Measurements from ENCODE around the gene BORCS6.

The BORCS6 gene

DNA sequence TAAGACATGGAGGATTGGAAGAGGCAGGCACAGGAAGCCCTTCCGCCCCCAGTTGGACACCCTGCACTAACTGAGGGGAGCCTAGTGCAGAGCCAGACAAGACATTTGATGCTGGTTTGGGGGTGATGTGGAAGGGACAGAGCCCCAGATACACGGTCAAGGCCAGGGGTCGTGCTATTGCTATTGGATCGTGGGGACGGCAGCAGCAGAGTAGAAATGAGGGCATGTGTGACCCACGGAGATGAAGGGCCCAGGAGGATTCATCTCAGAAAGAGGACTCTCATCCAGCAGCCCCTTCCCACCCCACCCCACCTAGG lies 25.2 kb downstream of the BORCS6 start:
- H3K4me3 ChIP-seq (ENCODE audit: low read depth, low read length) = no peak overlapping the region
- no peak for TF ChIP-seq CTCF (conservative IDR thresholded peaks at IDR 0.05; ENCODE audit: low read depth, low read length)
- DNase-seq (ENCODE audit: low read depth) = no peak

DNA sequence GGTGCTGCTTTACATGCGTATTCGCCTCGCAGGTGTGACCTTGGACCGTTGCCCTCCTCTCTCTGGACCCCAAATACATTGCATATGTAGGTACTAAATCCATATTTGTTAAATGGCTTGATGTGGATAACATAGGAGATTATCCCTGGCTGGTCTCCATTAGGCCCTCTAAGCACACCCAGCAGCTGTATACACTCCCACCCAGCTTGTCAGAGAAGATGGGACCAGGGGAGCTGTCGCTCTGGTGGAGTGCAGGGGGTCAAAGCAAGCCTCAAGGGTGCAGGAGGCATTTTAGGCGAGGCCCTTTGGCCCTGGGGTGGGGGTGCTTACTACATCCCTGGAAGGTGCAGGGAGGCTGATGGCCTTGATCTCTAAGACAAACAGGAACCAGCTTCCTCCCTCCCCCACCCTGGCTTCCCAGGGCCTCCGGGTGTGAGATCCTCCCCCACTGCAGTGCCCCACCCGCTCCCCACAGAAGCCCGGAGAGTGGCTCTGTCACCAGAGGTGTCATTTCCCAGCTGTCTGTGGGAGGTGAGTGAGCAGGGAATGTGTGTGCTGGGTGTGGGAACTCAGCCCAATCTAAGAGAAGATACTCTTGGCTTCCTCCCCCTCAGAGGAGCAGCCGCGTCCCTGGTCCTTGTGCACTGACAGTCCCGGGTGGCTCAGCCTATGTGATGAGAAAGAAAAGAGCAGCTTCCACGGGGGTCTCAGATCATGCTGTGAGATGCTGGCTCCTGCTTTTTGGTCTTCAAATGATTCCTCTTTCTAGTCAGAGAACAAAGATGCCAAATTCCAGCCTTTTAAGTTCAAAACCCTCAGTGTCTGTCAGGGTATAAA lies 25.8 kb downstream of the BORCS6 start:
- no peak for DNase-seq (ENCODE audit: low read depth)
- no peak overlapping the region for H3K4me3 ChIP-seq (ENCODE audit: low read depth, low read length)
- TF ChIP-seq CTCF (conservative IDR thresholded peaks at IDR 0.05; ENCODE audit: low read depth, low read length) = no peak

DNA sequence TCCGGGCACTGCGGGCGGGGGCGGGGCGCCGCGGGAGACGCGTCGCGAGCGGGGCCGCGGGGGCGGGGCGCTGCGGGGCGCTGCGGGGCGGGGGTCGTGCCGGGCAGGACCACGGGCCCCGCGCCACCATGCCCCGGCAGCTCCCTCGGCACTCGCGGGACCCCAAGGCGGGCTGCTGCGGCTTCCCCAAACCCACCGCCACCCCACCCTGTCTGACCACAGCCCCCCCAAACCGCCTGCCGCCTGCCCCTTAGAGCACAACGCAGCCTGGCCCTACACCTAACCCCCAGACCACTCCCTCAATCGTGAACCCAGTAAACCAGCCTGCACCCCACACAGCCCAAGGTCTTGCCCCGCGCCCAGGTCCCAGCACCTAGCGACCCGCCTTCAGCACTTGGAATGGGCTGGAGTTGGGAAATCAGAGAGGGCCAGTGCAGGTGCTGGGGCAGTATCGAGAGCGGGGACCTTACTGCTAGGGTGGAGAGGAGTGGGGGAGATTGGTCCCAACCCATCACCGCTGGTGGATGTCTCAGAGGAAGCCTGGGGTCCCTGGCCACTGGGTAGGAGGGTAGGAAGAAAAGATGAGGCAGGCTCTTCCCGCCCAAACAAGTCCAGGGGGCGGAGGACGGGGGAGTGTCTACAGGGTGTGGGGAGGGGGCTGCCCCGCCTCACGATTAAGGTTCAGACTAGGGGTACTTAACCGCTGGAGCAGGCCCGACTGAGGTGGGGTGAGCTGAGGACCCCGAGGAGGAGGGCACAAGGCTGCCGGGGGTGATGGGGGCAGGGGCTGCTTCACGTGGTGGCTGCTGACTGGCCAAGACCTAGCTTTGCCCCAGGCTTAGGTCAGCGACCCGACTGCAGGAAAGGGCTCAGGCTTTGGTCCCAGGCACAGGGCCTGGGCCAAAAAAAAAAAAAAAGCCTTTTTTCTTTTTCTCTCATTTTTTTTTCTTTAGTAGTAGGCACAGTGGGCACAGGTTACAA lies 26.7 kb downstream of the BORCS6 start:
- H3K4me3 ChIP-seq (ENCODE audit: low read depth, low read length) = peak overlapping the region; percentile 93
- no peak for TF ChIP-seq CTCF (conservative IDR thresholded peaks at IDR 0.05; ENCODE audit: low read depth, low read length)
- DNase-seq (ENCODE audit: low read depth) = no peak

DNA sequence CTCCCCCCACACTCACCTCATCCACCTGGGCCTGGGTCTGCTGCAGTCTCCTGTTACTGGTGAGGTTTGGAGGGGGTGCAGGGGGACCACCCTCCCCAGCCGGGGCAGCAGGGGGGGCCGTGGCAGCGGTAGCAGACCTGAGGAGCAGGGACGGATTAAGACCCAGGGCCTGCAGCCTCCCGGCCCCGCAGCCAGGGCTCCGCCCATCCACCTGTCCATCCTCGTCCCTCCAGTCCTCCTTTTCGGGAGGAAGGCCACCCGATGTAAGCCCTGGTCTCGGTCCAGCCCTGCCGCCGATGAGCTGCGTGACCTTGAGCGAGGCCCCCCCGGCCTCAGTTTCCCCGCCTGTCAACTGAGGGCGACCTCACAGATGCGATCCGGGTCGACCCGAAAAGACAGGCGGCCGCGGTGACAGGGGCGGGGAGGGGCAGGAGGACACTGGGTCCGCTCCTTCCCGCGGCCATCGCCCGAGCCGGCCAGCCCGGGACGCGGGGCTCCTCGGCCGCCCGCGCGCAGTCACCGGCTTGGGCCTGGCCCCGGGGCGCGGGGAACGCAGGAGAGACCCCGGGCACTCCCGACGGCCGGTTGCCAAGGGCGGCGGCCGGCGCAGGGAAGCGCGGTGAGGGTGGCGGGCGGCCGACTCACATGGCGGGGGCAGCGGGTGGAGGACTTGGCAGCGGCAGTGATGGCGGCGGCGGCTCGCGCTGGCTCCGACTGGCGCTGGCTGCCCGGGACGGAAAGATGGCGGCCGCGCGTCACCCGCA lies 27.6 kb downstream of the BORCS6 start, which contains the start of gene VAMP2:
Gene VAMP2, minus strand, starts transcription at position 716 of the 764 bp plus-strand sequence. Its CDS starts 69 bp downstream, at position 647.
- peak; percentile 66 for DNase-seq (ENCODE audit: low read depth)
- no peak for TF ChIP-seq CTCF (conservative IDR thresholded peaks at IDR 0.05; ENCODE audit: low read depth, low read length)
- peak within 1 kb of the TSS; percentile 93 for H3K4me3 ChIP-seq (ENCODE audit: low read depth, low read length)

DNA sequence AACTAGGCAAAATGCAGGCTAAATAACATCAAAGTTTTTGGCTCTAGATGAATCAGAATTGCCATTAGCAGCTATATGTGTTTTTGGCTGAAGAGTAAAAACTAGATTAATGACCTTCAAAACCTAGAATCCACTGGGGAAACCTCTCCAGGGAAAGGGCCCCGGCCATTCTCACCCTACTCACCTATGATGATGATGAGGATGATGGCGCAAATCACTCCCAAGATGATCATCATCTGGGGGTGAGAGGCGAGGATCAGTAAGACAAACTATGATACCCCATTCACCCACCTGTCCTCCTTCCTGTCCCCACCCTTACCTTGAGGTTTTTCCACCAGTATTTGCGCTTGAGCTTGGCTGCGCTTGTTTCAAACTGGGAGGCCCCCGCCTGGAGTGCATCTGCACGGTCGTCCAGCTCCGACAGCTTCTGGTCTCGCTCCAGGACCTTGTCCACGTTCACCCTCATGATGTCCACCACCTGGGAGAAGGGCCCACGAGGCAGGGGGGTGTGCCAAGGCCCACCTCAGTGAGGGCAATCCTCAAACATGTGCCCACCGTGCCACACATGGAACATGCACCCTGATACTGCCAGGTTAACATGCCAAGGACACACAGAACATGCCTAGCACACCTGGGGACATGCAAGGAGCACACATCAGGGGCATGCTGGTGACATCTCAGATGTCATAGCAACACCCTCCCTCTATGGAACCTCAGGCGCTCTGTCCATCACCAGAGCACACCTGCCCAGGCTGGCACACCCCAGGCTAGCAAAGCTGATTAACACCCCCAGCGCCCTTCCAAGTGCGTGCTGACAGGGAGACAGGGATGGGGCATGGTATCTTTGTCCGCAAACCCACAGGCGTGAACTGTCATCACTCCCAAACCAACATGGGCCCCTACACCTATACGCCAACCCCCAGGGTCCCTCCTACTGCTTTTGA lies 28.4 kb downstream of the BORCS6 start:
- no peak for DNase-seq (ENCODE audit: low read depth)
- H3K4me3 ChIP-seq (ENCODE audit: low read depth, low read length) = peak overlapping the region; percentile 93
- no peak for TF ChIP-seq CTCF (conservative IDR thresholded peaks at IDR 0.05; ENCODE audit: low read depth, low read length)

All from choroid plexus epithelial cell (primary cell).